GM21825 (cell line): ENCODE data around the gene C14orf93.
"Not testable (repeated sequence)": the region's sequence is repeated elsewhere in the genome, so short reads cannot be mapped to it uniquely, and the experiment has no call there.

ENCODE experiments used
- ATAC-seq: cut with Tn5 transposase; IDR thresholded peaks from one replicate; pipeline ENCODE4 v1.9.1; 2021; ENCODE audit warnings: mild to moderate bottlenecking, moderate library complexity; ENCODE audit not compliant: unreplicated experiment

Gene C14orf93

GRCh38 chr14:22977684-22978486 is 32.1 kb downstream of the C14orf93 start:
- no peak for ATAC-seq

- ATAC-seq, result no peak
Measured at GRCh38 chr14:22977434-22977683, 32.6 kb downstream of the C14orf93 start.

- ATAC-seq, result no peak
Measured at GRCh38 chr14:22976620-22977433, 33.1 kb downstream of the C14orf93 start.

- ATAC-seq, result no peak
Measured at GRCh38 chr14:22974530-22975313, 35.2 kb downstream of the C14orf93 start.

GRCh38 chr14:22973217-22974032 is 36.5 kb downstream of the C14orf93 start:
- ATAC-seq, result no peak

- no peak for ATAC-seq
Measured at GRCh38 chr14:22972313-22972930, 37.5 kb downstream of the C14orf93 start.

GRCh38 chr14:22971152-22971551 is 38.8 kb downstream of the C14orf93 start:
- ATAC-seq, result no peak

- ATAC-seq, result no peak
Measured at GRCh38 chr14:22966783-22967269, 43.1 kb downstream of the C14orf93 start.

- not testable (repeated sequence) for ATAC-seq
Measured at GRCh38 chr14:22965916-22966782, 43.8 kb downstream of the C14orf93 start.

- no peak for ATAC-seq
Measured at GRCh38 chr14:22962061-22962676, 47.8 kb downstream of the C14orf93 start.

- no peak for ATAC-seq
Measured at GRCh38 chr14:22955702-22956569, 54.0 kb downstream of the C14orf93 start.

GRCh38 chr14:22952418-22952817 is 57.5 kb downstream of the C14orf93 start:
- no peak for ATAC-seq

- not testable (repeated sequence) for ATAC-seq
Measured at GRCh38 chr14:22951795-22952194, 58.1 kb downstream of the C14orf93 start.

- ATAC-seq, result no peak
Measured at GRCh38 chr14:22945642-22946041, 64.3 kb downstream of the C14orf93 start.

- no peak for ATAC-seq
Measured at GRCh38 chr14:22939684-22940083, 70.3 kb downstream of the C14orf93 start.
